Subcutaneous abdominal adipose tissue (tissue), 5 donors: Measurements from ENCODE around the gene ATF7IP.

Experiments
- H3K27ac ChIP-seq: one replicate; pipeline ENCODE4 v1.7.0; 2013; ENCODE audit warnings: low read depth, mild to moderate bottlenecking, inconsistent platforms, low read length, moderate library complexity
- H3K27me3 ChIP-seq, 5 donors: one replicate each; pipeline ENCODE4 v1.7.0; 2013; ENCODE audit warnings: low read length in 5 of 5, inconsistent platforms in 1 of 5; ENCODE audit not compliant: control insufficient read depth in 5 of 5, insufficient read depth in 4 of 5
- H3K36me3 ChIP-seq, 5 donors: one replicate each; pipeline ENCODE4 v1.7.0; 2013; ENCODE audit warnings: low read length in 5 of 5; ENCODE audit not compliant: control insufficient read depth in 5 of 5, insufficient read depth in 5 of 5
- H3K4me1 ChIP-seq, 5 donors: one replicate each; pipeline ENCODE4 v1.7.0; 2013; ENCODE audit warnings: low read length in 5 of 5, mild to moderate bottlenecking in 3 of 5, moderate library complexity in 1 of 5; ENCODE audit not compliant: control insufficient read depth in 5 of 5, insufficient read depth in 5 of 5
- H3K4me3 ChIP-seq, 5 donors: one replicate each; pipeline ENCODE4 v1.7.0; 2013; ENCODE audit warnings: low read length in 5 of 5, low read depth in 1 of 5
- H3K9ac ChIP-seq, 5 donors: one replicate each; pipeline ENCODE4 v1.7.0; 2013; ENCODE audit warnings: low read length in 5 of 5, mild to moderate bottlenecking in 4 of 5, moderate library complexity in 3 of 5
- H3K9me3 ChIP-seq, 5 donors: one replicate each; pipeline ENCODE4 v1.7.0; 2013; ENCODE audit warnings: low read length in 5 of 5; ENCODE audit not compliant: control insufficient read depth in 5 of 5
- donor health status: healthy.
- donor health status: healthy.
- donor health status: healthy.
- donor health status: healthy.
- donor health status: healthy.

ATF7IP gene

DNA sequence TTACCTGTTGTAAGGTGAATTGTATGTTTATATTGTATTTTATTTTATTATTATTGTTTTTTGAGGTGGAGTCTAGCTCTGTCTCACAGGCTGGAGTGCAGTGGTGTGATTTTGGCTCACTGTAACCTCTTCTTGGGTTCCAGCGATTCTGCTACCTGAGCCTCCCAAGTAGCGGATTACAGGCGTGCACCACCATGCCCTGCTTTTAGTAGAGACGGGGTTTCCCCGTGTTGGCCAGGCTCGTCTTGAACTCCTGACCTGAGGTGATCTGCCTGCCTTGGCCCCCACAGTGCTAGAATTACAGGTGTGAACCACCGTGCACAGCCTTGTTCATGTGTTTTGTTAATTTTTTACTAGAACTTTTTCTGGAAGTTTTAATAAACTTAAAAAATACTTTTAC, 3.8 kb downstream of the ATF7IP start:
- no peak overlapping the region for H3K27ac ChIP-seq
- H3K4me3 ChIP-seq: no peak overlapping the region
- H3K9ac ChIP-seq: no peak overlapping the region
- H3K4me1 ChIP-seq: peaks cover 0 to 24% (median 19%) of the 10 kb centered on the region in 5 donors
- H3K36me3 ChIP-seq: peaks cover 0 to 3% (median 2%) of the 10 kb centered on the region in 5 donors
- no peaks in the 10 kb centered on the region for H3K9me3 ChIP-seq
- H3K27me3 ChIP-seq: no peaks in the 10 kb centered on the region

DNA sequence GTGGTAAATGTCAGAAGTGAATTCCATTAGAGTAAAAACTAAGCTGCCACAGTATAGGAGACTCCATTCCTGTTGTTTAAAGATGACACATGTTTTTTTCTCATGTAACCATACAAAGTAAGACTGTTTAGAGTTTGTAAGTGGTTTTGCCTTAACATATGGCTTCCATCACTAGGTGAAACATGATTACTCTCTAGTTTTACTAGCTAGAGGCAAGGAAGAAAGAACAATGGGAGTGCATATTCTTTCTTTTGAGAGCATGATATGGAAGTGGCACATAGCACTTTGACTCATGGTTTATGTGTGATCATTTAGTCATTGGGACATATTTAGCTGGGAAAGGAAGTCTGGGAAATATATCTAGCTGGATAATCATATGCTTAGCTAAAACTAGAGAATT, 7.7 kb downstream of the ATF7IP start:
- H3K4me1 ChIP-seq: peaks cover 0 to 19% (median 10%) of the 10 kb centered on the region in 5 donors
- H3K9me3 ChIP-seq: no peaks in the 10 kb centered on the region
- no peak overlapping the region for H3K27ac ChIP-seq
- no peak overlapping the region for H3K9ac ChIP-seq
- no peak overlapping the region for H3K4me3 ChIP-seq
- H3K27me3 ChIP-seq: no peaks in the 10 kb centered on the region
- peaks cover 0 to 3% (median 2%) of the 10 kb centered on the region in 5 donors for H3K36me3 ChIP-seq

DNA sequence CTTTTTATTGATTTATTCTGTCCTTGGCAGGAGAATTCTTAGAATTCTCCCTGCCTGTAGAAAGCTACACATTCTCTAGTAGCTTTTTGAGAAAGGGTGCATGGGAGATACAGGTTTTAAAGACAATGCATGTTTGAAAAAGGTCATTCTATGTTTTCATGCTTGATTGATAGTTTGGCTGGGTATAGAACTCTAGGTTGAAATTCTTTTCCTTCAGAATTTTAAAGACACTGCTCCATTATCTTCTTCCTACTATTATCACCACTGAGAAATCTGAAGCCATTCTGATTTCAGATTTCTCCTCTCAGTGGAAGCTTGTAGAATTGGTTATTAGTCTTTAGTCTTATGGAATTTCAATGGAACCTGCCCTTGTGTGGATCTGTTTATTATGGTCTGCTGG, 14.0 kb downstream of the ATF7IP start:
- peaks cover 8 to 18% (median 15%) of the 10 kb centered on the region in 5 donors for H3K9me3 ChIP-seq
- H3K36me3 ChIP-seq: peaks cover 0 to 2% (median 0%) of the 10 kb centered on the region in 5 donors
- H3K4me3 ChIP-seq: no peak overlapping the region
- no peak overlapping the region for H3K9ac ChIP-seq
- no peak overlapping the region for H3K27ac ChIP-seq
- H3K4me1 ChIP-seq: peaks cover 0 to 17% (median 11%) of the 10 kb centered on the region in 5 donors
- no peaks in the 10 kb centered on the region for H3K27me3 ChIP-seq

GRCh38 chr12:14384783-14385638, 19.5 kb downstream of the ATF7IP start:
- H3K27ac ChIP-seq: peak overlapping the region; percentile 48
- peak overlapping the region in 2 of 5 donors; percentile 32 to 56 for H3K9ac ChIP-seq
- peaks cover under 1 to 7% (median 3%) of the 10 kb centered on the region in 5 donors for H3K9me3 ChIP-seq
- H3K4me3 ChIP-seq: peak overlapping the region; percentile 56 to 75 (median 66)
- no peaks in the 10 kb centered on the region for H3K27me3 ChIP-seq
- H3K4me1 ChIP-seq: peaks cover 0 to 26% (median 20%) of the 10 kb centered on the region in 5 donors
- H3K36me3 ChIP-seq: peaks cover 0 to 3% (median 0%) of the 10 kb centered on the region in 5 donors

GRCh38 chr12:14387219-14387871, 21.9 kb downstream of the ATF7IP start:
- H3K36me3 ChIP-seq: peaks cover 0 to 3% (median 0%) of the 10 kb centered on the region in 5 donors
- no peak overlapping the region for H3K27ac ChIP-seq
- no peaks in the 10 kb centered on the region for H3K27me3 ChIP-seq
- peak overlapping the region in 2 of 5 donors; percentile 12 to 60 for H3K9ac ChIP-seq
- H3K4me1 ChIP-seq: peaks cover 0 to 33% (median 26%) of the 10 kb centered on the region in 5 donors
- H3K4me3 ChIP-seq: peak overlapping the region in 1 of 5 donors; percentile 0
- H3K9me3 ChIP-seq: peaks cover 0 to 4% (median 0%) of the 10 kb centered on the region in 5 donors

- no peak overlapping the region for H3K4me3 ChIP-seq
These were observed 25.0 kb downstream of the ATF7IP start for GRCh38 chr12:14390449-14390848.

GRCh38 chr12:14390870-14391530, 25.5 kb downstream of the ATF7IP start:
- Histone ChIP-seq H3K4me3 (no peak overlapping the region), H3K9me3 (peaks cover 0 to 4% (median 0%) of the 10 kb centered on the region in 5 donors), H3K4me1 (peaks cover 0 to 37% (median 15%) of the 10 kb centered on the region in 5 donors), H3K27me3 (no peaks in the 10 kb centered on the region), H3K36me3 (peaks cover 0 to 3% (median 0%) of the 10 kb centered on the region in 5 donors), H3K27ac (peak overlapping the region; percentile 39), H3K9ac (no peak overlapping the region)

More at GRCh38 chr12:14390449-14390848, 25.0 kb downstream of the ATF7IP start:
- peaks cover 0 to 3% (median 0%) of the 10 kb centered on the region in 5 donors for H3K36me3 ChIP-seq
- no peak overlapping the region for H3K9ac ChIP-seq
- H3K27me3 ChIP-seq: no peaks in the 10 kb centered on the region
- H3K4me1 ChIP-seq: peaks cover 0 to 43% (median 16%) of the 10 kb centered on the region in 5 donors
- peak overlapping the region; percentile 39 for H3K27ac ChIP-seq
- peaks cover 0 to 4% (median 0%) of the 10 kb centered on the region in 5 donors for H3K9me3 ChIP-seq

- H3K27ac ChIP-seq: peak overlapping the region; percentile 34
- H3K9me3 ChIP-seq: peaks cover 0 to 5% (median 0%) of the 10 kb centered on the region in 5 donors
- peak overlapping the region in 4 of 5 donors; percentile 9 to 46 (median 38) for H3K9ac ChIP-seq
- no peak overlapping the region for H3K4me3 ChIP-seq
- no peaks in the 10 kb centered on the region for H3K27me3 ChIP-seq
- H3K36me3 ChIP-seq: peaks cover 0 to 3% (median 0%) of the 10 kb centered on the region in 5 donors
- H3K4me1 ChIP-seq: peaks cover 0 to 35% (median 15%) of the 10 kb centered on the region in 5 donors
These were observed 28.3 kb downstream of the ATF7IP start for GRCh38 chr12:14393751-14394150.

GRCh38 chr12:14394317-14395073, 29.0 kb downstream of the ATF7IP start:
- Histone ChIP-seq H3K27me3 (no peaks in the 10 kb centered on the region), H3K36me3 (peaks cover 0 to 3% (median 0%) of the 10 kb centered on the region in 5 donors)

More at GRCh38 chr12:14394317-14395073, 29.0 kb downstream of the ATF7IP start:
- Histone ChIP-seq H3K4me1 (peaks cover 0 to 35% (median 15%) of the 10 kb centered on the region in 5 donors), H3K27ac (peak overlapping the region; percentile 34), H3K4me3 (peak overlapping the region in 4 of 5 donors; percentile 1 to 44 (median 16)), H3K9me3 (peaks cover 0 to 12% (median 0%) of the 10 kb centered on the region in 5 donors), H3K9ac (peak overlapping the region in 3 of 5 donors; percentile 9 to 46 (median 30))
